NB4 (cell line): ENCODE results near the gene CCDC78.

ENCODE experiments used
- CTCF ChIP-seq: IDR thresholded peaks from one replicate; pipeline ENCODE4 v1.5.1; 2012; ENCODE audit warnings: low read depth, low read length
- MYC ChIP-seq: IDR thresholded peaks from 2 replicates; pipeline ENCODE4 v1.6.1; 2011; ENCODE audit warnings: low read depth, low read length
- POLR2A ChIP-seq: IDR thresholded peaks from 2 replicates; pipeline ENCODE4 v1.6.1; 2011; ENCODE audit warnings: mild to moderate bottlenecking; ENCODE audit not compliant: insufficient read length; ENCODE audit errors: extremely low read depth
- TF ChIP-seq, protein P1 (sequence below): IDR thresholded peaks from 2 replicates; pipeline ENCODE4 v1.6.1; 2011; ENCODE audit warnings: low read depth, low read length

- TF ChIP-seq CTCF (no peak), POLR2A (no peak), MYC (no peak)
- TF ChIP-seq, protein P1, sequence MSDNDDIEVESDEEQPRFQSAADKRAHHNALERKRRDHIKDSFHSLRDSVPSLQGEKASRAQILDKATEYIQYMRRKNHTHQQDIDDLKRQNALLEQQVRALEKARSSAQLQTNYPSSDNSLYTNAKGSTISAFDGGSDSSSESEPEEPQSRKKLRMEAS: no peak
These were observed 11.4 kb downstream of the CCDC78 start, which contains the start of gene METRN for GRCh38 chr16:714558-715476.
